ENCODE data around the gene ALPK1. TPM values are rescaled to one million over a fixed set of nuclear protein-coding genes. Genes with fewer than 3 reads are reported as not detected.
A peak's percentile ranks its signal among the peaks of the same experiment; 100 is the strongest.

ALPK1 gene
- polyA plus RNA-seq, 2 of the 4 experiments (the other 2 are of a cell fraction): 3.5 to 15.9 TPM

GRCh38 chr4:112270640-112271421 lies 26.3 kb upstream of the ALPK1 start (continued):
- TF ChIP-seq CBX2 (IDR thresholded peaks at IDR 0.05; ENCODE audit: borderline replicate concordance, low read depth) (no peak), POLR2A (IDR thresholded peaks at IDR 0.05; ENCODE audit: low read length) (no peak), RCOR1 (IDR thresholded peaks at IDR 0.05; ENCODE audit: low read depth, low read length) (no peak), RAD21 (conservative IDR thresholded peaks at IDR 0.05 in 1 of 2, IDR thresholded peaks at IDR 0.05 in 1 of 2) (no peak)
- TF ChIP-seq, protein P1, sequence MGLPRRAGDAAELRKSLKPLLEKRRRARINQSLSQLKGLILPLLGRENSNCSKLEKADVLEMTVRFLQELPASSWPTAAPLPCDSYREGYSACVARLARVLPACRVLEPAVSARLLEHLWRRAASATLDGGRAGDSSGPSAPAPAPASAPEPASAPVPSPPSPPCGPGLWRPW (IDR thresholded peaks at IDR 0.05): no peak
- TF ChIP-seq, protein P2, sequence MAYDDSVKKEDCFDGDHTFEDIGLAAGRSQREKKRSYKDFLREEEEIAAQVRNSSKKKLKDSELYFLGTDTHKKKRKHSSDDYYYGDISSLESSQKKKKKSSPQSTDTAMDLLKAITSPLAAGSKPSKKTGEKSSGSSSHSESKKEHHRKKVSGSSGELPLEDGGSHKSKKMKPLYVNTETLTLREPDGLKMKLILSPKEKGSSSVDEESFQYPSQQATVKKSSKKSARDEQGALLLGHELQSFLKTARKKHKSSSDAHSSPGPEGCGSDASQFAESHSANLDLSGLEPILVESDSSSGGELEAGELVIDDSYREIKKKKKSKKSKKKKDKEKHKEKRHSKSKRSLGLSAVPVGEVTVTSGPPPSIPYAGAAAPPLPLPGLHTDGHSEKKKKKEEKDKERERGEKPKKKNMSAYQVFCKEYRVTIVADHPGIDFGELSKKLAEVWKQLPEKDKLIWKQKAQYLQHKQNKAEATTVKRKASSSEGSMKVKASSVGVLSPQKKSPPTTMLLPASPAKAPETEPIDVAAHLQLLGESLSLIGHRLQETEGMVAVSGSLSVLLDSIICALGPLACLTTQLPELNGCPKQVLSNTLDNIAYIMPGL (CRISPR knock-in tag; IDR thresholded peaks at IDR 0.05; ENCODE audit: borderline replicate concordance): no peak

DNA sequence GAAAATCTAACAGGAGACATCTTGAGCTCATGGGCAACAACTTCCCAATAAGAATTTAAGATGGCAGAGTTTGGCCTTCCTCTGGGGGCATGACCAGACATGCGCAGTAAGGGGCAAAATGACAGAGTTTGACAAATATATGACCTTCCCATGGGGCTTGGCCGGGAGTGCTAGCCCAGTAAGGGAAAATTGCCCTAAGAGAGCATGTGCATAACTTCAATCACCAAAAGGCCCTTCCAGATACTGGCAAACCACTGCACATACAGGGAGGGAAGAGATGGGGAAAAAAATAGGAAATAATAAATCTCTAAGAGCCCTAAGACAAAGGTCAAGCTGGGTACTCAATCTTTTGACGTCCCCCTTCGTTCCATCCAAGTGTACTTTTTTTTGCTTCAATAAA lies 24.9 kb upstream of the ALPK1 start:
- POLR2A ChIA-PET: no interaction called here
- H3K4me3 ChIP-seq: no peak overlapping the region
- peaks cover 8% of the 10 kb centered on the region; the same call in 1 of the 3 replicates for H3K4me1 ChIP-seq
- WGBS (ENCODE audit: missing lambda C conversion rate): 94% methylated on average over 4 of the region's 4 CpGs
- ATAC-seq (no peak), DNase-seq (ENCODE audit: low read depth in 1 of 2, low spot score in 1 of 2) (no peak), FAIRE-seq (no peak)
- no peak overlapping the region for H3K4me2 ChIP-seq
- 0 out of 6 replicates have a peak overlapping the region, but pooled peaks of 1 of the 2 experiments have one; percentile 8 for H3K27ac ChIP-seq
- CTCF ChIA-PET: interaction anchor here (1.9 kb wide), 1 partner anchor 173 kb away, joined by 6 read pairs; no protein-coding TSS in a partner anchor
- TF ChIP-seq ELK1 (IDR thresholded peaks at IDR 0.05; ENCODE audit: low read depth, low read length) (no peak), HOXA7 (CRISPR knock-in tag; IDR thresholded peaks at IDR 0.05) (no peak), ZFP36 (IDR thresholded peaks at IDR 0.05; ENCODE audit: borderline replicate concordance, partially characterized antibody) (no peak), TFCP2L1 (CRISPR knock-in tag; IDR thresholded peaks at IDR 0.05) (no peak), CEBPB (IDR thresholded peaks at IDR 0.05) (no peak), ZSCAN20 (CRISPR knock-in tag; IDR thresholded peaks at IDR 0.05) (no peak), JUNB (IDR thresholded peaks at IDR 0.05) (no peak), FOSL2 (IDR thresholded peaks at IDR 0.05) (no peak), FOSL2 (CRISPR knock-in tag; IDR thresholded peaks at IDR 0.05) (no peak), NR3C1 (IDR thresholded peaks at IDR 0.05) (no peak), HOXB5 (CRISPR knock-in tag; IDR thresholded peaks at IDR 0.05) (no peak), SREBF2 (IDR thresholded peaks at IDR 0.05) (no peak), EHF (CRISPR knock-in tag; IDR thresholded peaks at IDR 0.05) (no peak), CBX8 (IDR thresholded peaks at IDR 0.05) (no peak), CHD4 (IDR thresholded peaks at IDR 0.05; ENCODE audit: borderline replicate concordance) (no peak), REST (IDR thresholded peaks at IDR 0.05) (no peak)
- TF ChIP-seq, protein P2 (CRISPR knock-in tag; IDR thresholded peaks at IDR 0.05; ENCODE audit: borderline replicate concordance): no peak
- H3K9me3 ChIP-seq: no peaks in the 10 kb centered on the region

Measured in A549 (cell line).